ENCODE results near the gene APCDD1L. TPM values are rescaled to one million over a fixed set of nuclear protein-coding genes. Genes with fewer than 3 reads are reported as not detected.

APCDD1L gene
- total and polyA plus RNA-seq, 11 donors, result 0.24 to 1.1 (median 0.60) TPM; not detected in 2

- peak in 1 of 4 donors; percentile 19 for ATAC-seq
- peaks cover 0 to 30% (median 8%) of the 10 kb centered on the region in 12 donors for H3K9me3 ChIP-seq
- intact Hi-C loops (cut with DNase I), result loop anchor here in 2 of 10 donors (10.0 kb wide), 2 partner anchors 145 to 165 kb away; no protein-coding TSS in a partner anchor
- H3K36me3 ChIP-seq, result no peaks in the 10 kb centered on the region
- no peaks in the 10 kb centered on the region for H3K27me3 ChIP-seq
- TF ChIP-seq POLR2A (IDR thresholded peaks at IDR 0.05), result no peak
- TF ChIP-seq, protein P1, sequence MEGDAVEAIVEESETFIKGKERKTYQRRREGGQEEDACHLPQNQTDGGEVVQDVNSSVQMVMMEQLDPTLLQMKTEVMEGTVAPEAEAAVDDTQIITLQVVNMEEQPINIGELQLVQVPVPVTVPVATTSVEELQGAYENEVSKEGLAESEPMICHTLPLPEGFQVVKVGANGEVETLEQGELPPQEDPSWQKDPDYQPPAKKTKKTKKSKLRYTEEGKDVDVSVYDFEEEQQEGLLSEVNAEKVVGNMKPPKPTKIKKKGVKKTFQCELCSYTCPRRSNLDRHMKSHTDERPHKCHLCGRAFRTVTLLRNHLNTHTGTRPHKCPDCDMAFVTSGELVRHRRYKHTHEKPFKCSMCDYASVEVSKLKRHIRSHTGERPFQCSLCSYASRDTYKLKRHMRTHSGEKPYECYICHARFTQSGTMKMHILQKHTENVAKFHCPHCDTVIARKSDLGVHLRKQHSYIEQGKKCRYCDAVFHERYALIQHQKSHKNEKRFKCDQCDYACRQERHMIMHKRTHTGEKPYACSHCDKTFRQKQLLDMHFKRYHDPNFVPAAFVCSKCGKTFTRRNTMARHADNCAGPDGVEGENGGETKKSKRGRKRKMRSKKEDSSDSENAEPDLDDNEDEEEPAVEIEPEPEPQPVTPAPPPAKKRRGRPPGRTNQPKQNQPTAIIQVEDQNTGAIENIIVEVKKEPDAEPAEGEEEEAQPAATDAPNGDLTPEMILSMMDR (IDR thresholded peaks at IDR 0.05), result no peak
- peaks cover 0 to 10% (median 0%) of the 10 kb centered on the region in 12 donors for H3K4me1 ChIP-seq
- DNase-seq, result peak in 2 of 5 donors; percentile 41 to 53
- H3K27ac ChIP-seq, result peak overlapping the region in 6 of 12 donors; percentile 21 to 77 (median 60)
- H3K4me3 ChIP-seq, result no peak overlapping the region
- 73 to 83% (median 79%) methylated on average over 9 of the region's 9 CpGs for WGBS, 4 donors
Observed at GRCh38 chr20:58479726-58480440, 35.3 kb downstream of the APCDD1L start.

- intact Hi-C loops (cut with DNase I), result loop anchor here in 1 of 10 donors (10.0 kb wide), 1 partner anchor 167 kb away; no protein-coding TSS in a partner anchor
- no peaks in the 10 kb centered on the region for H3K27me3 ChIP-seq
- H3K27ac ChIP-seq, result no peak overlapping the region
- no peak for TF ChIP-seq POLR2A (IDR thresholded peaks at IDR 0.05)
- TF ChIP-seq, protein P1 (IDR thresholded peaks at IDR 0.05), result no peak
- no peak overlapping the region for H3K4me3 ChIP-seq
- H3K36me3 ChIP-seq, result no peaks in the 10 kb centered on the region
- ATAC-seq, result no peak
- H3K9me3 ChIP-seq, result peaks cover 0 to 29% (median 8%) of the 10 kb centered on the region in 12 donors
- H3K4me1 ChIP-seq, result peaks cover 0 to 10% (median 0%) of the 10 kb centered on the region in 12 donors
- no peak for DNase-seq
- 81 to 90% (median 84%) methylated on average over 3 of the region's 3 CpGs for WGBS, 4 donors
Observed at GRCh38 chr20:58478141-58478805, 36.9 kb downstream of the APCDD1L start.

- no peaks in the 10 kb centered on the region for H3K36me3 ChIP-seq
- peaks cover 0 to 17% (median 0%) of the 10 kb centered on the region in 12 donors for H3K4me1 ChIP-seq
- WGBS, 4 donors, result 92 to 95% (median 93%) methylated on average over 10 of the region's 10 CpGs
- no peak for ATAC-seq
- H3K9me3 ChIP-seq, result peaks cover 0 to 29% (median 8%) of the 10 kb centered on the region in 12 donors
- DNase-seq, result no peak
- TF ChIP-seq POLR2A (IDR thresholded peaks at IDR 0.05), result no peak
- TF ChIP-seq, protein P1 (IDR thresholded peaks at IDR 0.05), result no peak
- no peak overlapping the region for H3K27ac ChIP-seq
- no peak overlapping the region for H3K4me3 ChIP-seq
- intact Hi-C loops (cut with DNase I), result loop anchor here in 1 of 10 donors (10.0 kb wide), 1 partner anchor 169 kb away; no protein-coding TSS in a partner anchor
- no peaks in the 10 kb centered on the region for H3K27me3 ChIP-seq
Observed at GRCh38 chr20:58475466-58475865, 39.7 kb downstream of the APCDD1L start.

Data from heart left ventricle (tissue), 16 donors.